Neural cell (in vitro differentiated cells): ENCODE measurements around the gene C15orf40. TPM values are rescaled to one million over a fixed set of nuclear protein-coding genes. Genes with fewer than 3 reads are reported as not detected.
A peak's percentile ranks its signal among the peaks of the same experiment; 100 is the strongest.

Source experiments
- H2AFZ ChIP-seq: fragments of 200-600, 300-800 bp; sonication (generic), shearing (Covaris generic); 2 replicates; pipeline ENCODE4 v1.6.0; 2014; ENCODE audit warnings: low read depth, mild to moderate bottlenecking, antibody characterized with exemption, low read length, moderate library complexity
- H3F3A ChIP-seq: fragments of 200-600 bp; shearing (Covaris generic); 2 replicates; pipeline ENCODE4 v1.6.1; 2016; ENCODE audit warnings: mild to moderate bottlenecking, moderate library complexity, mixed read lengths, antibody characterized with exemption, low read length; ENCODE audit not compliant: insufficient read depth, poor library complexity, severe bottlenecking
- H3K27ac ChIP-seq: fragments of 200-600, 300-800 bp; sonication (generic), shearing (Covaris generic); 2 replicates; pipeline ENCODE4 v1.5.1; 2014; ENCODE audit warnings: mild to moderate bottlenecking, low read length, moderate library complexity
- H3K27me3 ChIP-seq: fragments of 300-800, 200-600 bp; sonication (generic), shearing (Covaris generic); 2 replicates; pipeline ENCODE4 v1.6.0; 2014; ENCODE audit warnings: mild to moderate bottlenecking, low read depth, low read length, moderate library complexity; ENCODE audit not compliant: insufficient read depth
- H3K36me3 ChIP-seq: fragments of 300-800, 200-600 bp; sonication (generic), shearing (Covaris generic); 2 replicates; pipeline ENCODE4 v1.5.1; 2014; ENCODE audit warnings: mild to moderate bottlenecking, antibody characterized with exemption, low read length, moderate library complexity; ENCODE audit not compliant: insufficient read depth
- H3K4me2 ChIP-seq: fragments of 300-800, 200-600 bp; sonication (generic), shearing (Covaris generic); 2 replicates; pipeline ENCODE4 v1.6.0; 2014; ENCODE audit warnings: mild to moderate bottlenecking, low read length
- H3K4me3 ChIP-seq: fragments of 300-800, 200-600 bp; sonication (generic), shearing (Covaris generic); 2 replicates; pipeline ENCODE4 v1.5.1; 2014; ENCODE audit warnings: mild to moderate bottlenecking, low read length, moderate library complexity
- H3K79me2 ChIP-seq: fragments of 200-600 bp; shearing (Covaris generic); replicated peaks from 2 replicates; pipeline ENCODE4 v1.6.0; 2014; ENCODE audit warnings: mild to moderate bottlenecking, low read length, moderate library complexity; ENCODE audit not compliant: insufficient read depth
- H3K9ac ChIP-seq: fragments of 300-800, 200-600 bp; sonication (generic), shearing (Covaris generic); 2 replicates; pipeline ENCODE4 v1.6.1; 2016; ENCODE audit warnings: mild to moderate bottlenecking, low read length, mixed read lengths
- H3K9me2 ChIP-seq: fragments of 200-600 bp; shearing (Covaris generic); 2 replicates; pipeline ENCODE4 v1.6.1; 2016; ENCODE audit warnings: mild to moderate bottlenecking, low read length, mixed read lengths; ENCODE audit not compliant: insufficient read depth
- H3K9me3 ChIP-seq: fragments of 200-600, 300-800 bp; sonication (generic), shearing (Covaris generic); 2 replicates; pipeline ENCODE4 v1.6.1; 2016; ENCODE audit warnings: mild to moderate bottlenecking, mixed run types, low read length, moderate library complexity, mixed read lengths
- H4K20me1 ChIP-seq: fragments of 200-600 bp; shearing (Covaris generic); 2 replicates; pipeline ENCODE4 v1.6.1; 2016; ENCODE audit warnings: mild to moderate bottlenecking, mixed run types; ENCODE audit not compliant: insufficient read depth
- CTCF ChIP-seq: fragments of 450-650 bp; IDR thresholded peaks from 2 replicates; pipeline ENCODE4 v1.5.1; 2014; ENCODE audit warnings: antibody characterized with exemption, mild to moderate bottlenecking, moderate library complexity; ENCODE audit not compliant: poor library complexity, severe bottlenecking
- EP300 ChIP-seq: fragments of 450-650 bp; conservative IDR thresholded peaks from 2 replicates; pipeline ENCODE4 v1.6.1; 2014; ENCODE audit warnings: antibody characterized with exemption, mild to moderate bottlenecking, moderate library complexity; ENCODE audit not compliant: poor library complexity, severe bottlenecking
- EZH2 ChIP-seq: fragments of 200-600, 300-800 bp; shearing (Covaris generic), sonication (generic); IDR thresholded peaks from 2 replicates; pipeline ENCODE4 v1.6.1; 2014; ENCODE audit warnings: antibody characterized with exemption, low read length, borderline replicate concordance, mild to moderate bottlenecking; ENCODE audit not compliant: insufficient read depth, poor library complexity, severe bottlenecking
- MXI1 ChIP-seq: fragments of 450-650 bp; conservative IDR thresholded peaks from 2 replicates; pipeline ENCODE4 v1.6.1; 2014; ENCODE audit warnings: antibody characterized with exemption, mild to moderate bottlenecking; ENCODE audit not compliant: poor library complexity, severe bottlenecking
- POLR2AphosphoS5 ChIP-seq: IDR thresholded peaks from 2 replicates; pipeline ENCODE4 v1.6.1; 2012
- RAD21 ChIP-seq: fragments of 450-650 bp; conservative IDR thresholded peaks from 2 replicates; pipeline ENCODE4 v1.6.1; 2014; ENCODE audit warnings: antibody characterized with exemption, mild to moderate bottlenecking, moderate library complexity
- REST ChIP-seq: IDR thresholded peaks from 2 replicates; pipeline ENCODE4 v1.6.1; 2012; ENCODE audit warnings: borderline replicate concordance
- SMC3 ChIP-seq: fragments of 450-650 bp; conservative IDR thresholded peaks from 2 replicates; pipeline ENCODE4 v1.6.1; 2014; ENCODE audit warnings: antibody characterized with exemption, mild to moderate bottlenecking, moderate library complexity; ENCODE audit not compliant: poor library complexity
- TAF1 ChIP-seq: IDR thresholded peaks from 2 replicates; pipeline ENCODE4 v1.6.1; 2012; ENCODE audit warnings: low read depth
- polyA minus RNA-seq: library from RNA; depleted of rRNA, polyadenylated mRNA; stranded (reverse); fragments of >200 nt; gene quantifications from 2 replicates; pipeline ENCODE4 v1.2.3, GENCODE V29; 2014
- polyA plus RNA-seq: library from polyadenylated mRNA; depleted of rRNA; stranded (reverse); fragments of >200 nt; gene quantifications from 2 replicates; pipeline ENCODE4 v1.2.3, GENCODE V29; 2014

The C15orf40 gene
- polyA plus RNA-seq (17.2 and 23.4 TPM in 2 replicates), polyA minus RNA-seq (13.8 and 21.9 TPM in 2 replicates)

- Histone ChIP-seq H3K27ac (peak within 1 kb of the TSS; percentile 93), H4K20me1 (no peaks in the 10 kb centered on the region), H3K79me2 (peaks cover 17% of the 10 kb centered on the region), H3K4me3 (peak within 1 kb of the TSS; percentile 92), H3K9ac (peak within 1 kb of the TSS; percentile 96), H3K4me2 (peak within 1 kb of the TSS; percentile 79), H3F3A (peaks cover 4% of the 10 kb centered on the region), H3K36me3 (no peaks in the 10 kb centered on the region), H3K27me3 (no peaks in the 10 kb centered on the region), H3K9me3 (no peaks in the 10 kb centered on the region), H3K9me2 (no peaks in the 10 kb centered on the region), H2AFZ (peak within 1 kb of the TSS; percentile 90)
- TF ChIP-seq POLR2AphosphoS5 = peak; percentile 90
- TF ChIP-seq EP300 = no peak
- TF ChIP-seq EZH2 = no peak
- TF ChIP-seq REST = peak; percentile 66
- TF ChIP-seq RAD21 = peak; percentile 49
- TF ChIP-seq SMC3 = peak; percentile 6
- TF ChIP-seq MXI1 = peak; percentile 74
- TF ChIP-seq CTCF = peak; percentile 83
- TF ChIP-seq TAF1 = peak; percentile 63
Measured at GRCh38 chr15:83011271-83012075, at the start of gene C15orf40. C15orf40 (minus strand) TSS chr15:83011639; CDS start chr15:83011607, 32 bp downstream.

- no peak overlapping the region for H3K27ac ChIP-seq
- TF ChIP-seq EZH2 (no peak), TAF1 (no peak), SMC3 (no peak), RAD21 (no peak), REST (no peak), MXI1 (no peak), POLR2AphosphoS5 (no peak)
- no peaks in the 10 kb centered on the region for H4K20me1 ChIP-seq
- no peaks in the 10 kb centered on the region for H3K27me3 ChIP-seq
- H3K36me3 ChIP-seq = no peaks in the 10 kb centered on the region
- no peak overlapping the region for H3K4me3 ChIP-seq
- H2AFZ ChIP-seq = no peak overlapping the region
- no peak overlapping the region for H3K9ac ChIP-seq
- no peaks in the 10 kb centered on the region for H3K9me2 ChIP-seq
- H3K79me2 ChIP-seq = peaks cover 31% of the 10 kb centered on the region
- no peaks in the 10 kb centered on the region for H3F3A ChIP-seq
- no peak overlapping the region for H3K4me2 ChIP-seq
- no peaks in the 10 kb centered on the region for H3K9me3 ChIP-seq
Measured at GRCh38 chr15:83057696-83058376, 46.4 kb upstream of the C15orf40 start.
